ENCODE results near the gene DCBLD1. TPM values are rescaled to one million over a fixed set of nuclear protein-coding genes. Genes with fewer than 3 reads are reported as not detected.
A peak's percentile ranks its signal among the peaks of the same experiment; 100 is the strongest.

The DCBLD1 gene
- total RNA-seq, 1 donor from 2014 or later: 12.0 TPM

GRCh38 chr6:117484052-117484646, 1.7 kb downstream of the DCBLD1 start:
- Histone ChIP-seq H3K4me1 (ENCODE audit: control insufficient read depth in 3 of 3, insufficient read depth in 3 of 3, low read length in 3 of 3) (peaks cover 6 to 20% (median 7%) of the 10 kb centered on the region in 3 donors), H3K36me3 (ENCODE audit: control insufficient read depth in 3 of 3, insufficient read depth in 3 of 3, low read length in 3 of 3) (no peaks in the 10 kb centered on the region), H3K27ac (ENCODE audit: low read depth, low read length) (peak overlapping the region; percentile 70), H3K9me3 (ENCODE audit: control insufficient read depth in 3 of 3, low read length in 3 of 3) (no peaks in the 10 kb centered on the region), H3K4me3 (ENCODE audit: low read length in 3 of 3) (peak overlapping the region; percentile 73 to 83 (median 82)), H3K9ac (ENCODE audit: low read depth in 1 of 3, low read length in 3 of 3) (peak overlapping the region; percentile 86 to 93 (median 90)), H3K27me3 (ENCODE audit: control insufficient read depth in 3 of 3, insufficient read depth in 3 of 3, low read length in 3 of 3) (no peaks in the 10 kb centered on the region)

GRCh38 chr6:117485433-117485832, 3.0 kb downstream of the DCBLD1 start:
- Histone ChIP-seq H3K9me3 (ENCODE audit: control insufficient read depth in 3 of 3, low read length in 3 of 3) (no peaks in the 10 kb centered on the region), H3K27me3 (ENCODE audit: control insufficient read depth in 3 of 3, insufficient read depth in 3 of 3, low read length in 3 of 3) (no peaks in the 10 kb centered on the region), H3K27ac (ENCODE audit: low read depth, low read length) (no peak overlapping the region), H3K4me1 (ENCODE audit: control insufficient read depth in 3 of 3, insufficient read depth in 3 of 3, low read length in 3 of 3) (peaks cover 6 to 20% (median 7%) of the 10 kb centered on the region in 3 donors), H3K36me3 (ENCODE audit: control insufficient read depth in 3 of 3, insufficient read depth in 3 of 3, low read length in 3 of 3) (no peaks in the 10 kb centered on the region), H3K9ac (ENCODE audit: low read depth in 1 of 3, low read length in 3 of 3) (no peak overlapping the region), H3K4me3 (ENCODE audit: low read length in 3 of 3) (no peak overlapping the region)

GRCh38 chr6:117487821-117488220, 5.3 kb downstream of the DCBLD1 start:
- Histone ChIP-seq H3K36me3 (ENCODE audit: control insufficient read depth in 3 of 3, insufficient read depth in 3 of 3, low read length in 3 of 3) (no peaks in the 10 kb centered on the region), H3K27me3 (ENCODE audit: control insufficient read depth in 3 of 3, insufficient read depth in 3 of 3, low read length in 3 of 3) (no peaks in the 10 kb centered on the region), H3K9me3 (ENCODE audit: control insufficient read depth in 3 of 3, low read length in 3 of 3) (no peaks in the 10 kb centered on the region), H3K4me1 (ENCODE audit: control insufficient read depth in 3 of 3, insufficient read depth in 3 of 3, low read length in 3 of 3) (peaks cover 0 to 10% (median 7%) of the 10 kb centered on the region in 3 donors), H3K27ac (ENCODE audit: low read depth, low read length) (no peak overlapping the region), H3K4me3 (ENCODE audit: low read length in 3 of 3) (no peak overlapping the region), H3K9ac (ENCODE audit: low read depth in 1 of 3, low read length in 3 of 3) (no peak overlapping the region)

- H3K36me3 ChIP-seq (ENCODE audit: control insufficient read depth in 3 of 3, insufficient read depth in 3 of 3, low read length in 3 of 3): no peaks in the 10 kb centered on the region
- H3K27ac ChIP-seq (ENCODE audit: low read depth, low read length): no peak overlapping the region
- no peak overlapping the region for H3K4me3 ChIP-seq (ENCODE audit: low read length in 3 of 3)
- H3K27me3 ChIP-seq (ENCODE audit: control insufficient read depth in 3 of 3, insufficient read depth in 3 of 3, low read length in 3 of 3): no peaks in the 10 kb centered on the region
- H3K9ac ChIP-seq (ENCODE audit: low read depth in 1 of 3, low read length in 3 of 3): no peak overlapping the region
- no peaks in the 10 kb centered on the region for H3K9me3 ChIP-seq (ENCODE audit: control insufficient read depth in 3 of 3, low read length in 3 of 3)
- H3K4me1 ChIP-seq (ENCODE audit: control insufficient read depth in 3 of 3, insufficient read depth in 3 of 3, low read length in 3 of 3): peaks cover 0 to 4% (median 3%) of the 10 kb centered on the region in 3 donors
Measured at GRCh38 chr6:117489003-117489402, 6.5 kb downstream of the DCBLD1 start.

GRCh38 chr6:117491916-117492315, 9.4 kb downstream of the DCBLD1 start:
- Histone ChIP-seq H3K9me3 (ENCODE audit: control insufficient read depth in 3 of 3, low read length in 3 of 3) (no peaks in the 10 kb centered on the region), H3K4me1 (ENCODE audit: control insufficient read depth in 3 of 3, insufficient read depth in 3 of 3, low read length in 3 of 3) (no peaks in the 10 kb centered on the region), H3K27me3 (ENCODE audit: control insufficient read depth in 3 of 3, insufficient read depth in 3 of 3, low read length in 3 of 3) (no peaks in the 10 kb centered on the region), H3K36me3 (ENCODE audit: control insufficient read depth in 3 of 3, insufficient read depth in 3 of 3, low read length in 3 of 3) (no peaks in the 10 kb centered on the region), H3K27ac (ENCODE audit: low read depth, low read length) (no peak overlapping the region), H3K9ac (ENCODE audit: low read depth in 1 of 3, low read length in 3 of 3) (no peak overlapping the region), H3K4me3 (ENCODE audit: low read length in 3 of 3) (no peak overlapping the region)

- no peaks in the 10 kb centered on the region for H3K27me3 ChIP-seq (ENCODE audit: control insufficient read depth in 3 of 3, insufficient read depth in 3 of 3, low read length in 3 of 3)
- H3K4me3 ChIP-seq (ENCODE audit: low read length in 3 of 3): no peak overlapping the region
- no peak overlapping the region for H3K27ac ChIP-seq (ENCODE audit: low read depth, low read length)
- no peaks in the 10 kb centered on the region for H3K9me3 ChIP-seq (ENCODE audit: control insufficient read depth in 3 of 3, low read length in 3 of 3)
- H3K9ac ChIP-seq (ENCODE audit: low read depth in 1 of 3, low read length in 3 of 3): no peak overlapping the region
- H3K4me1 ChIP-seq (ENCODE audit: control insufficient read depth in 3 of 3, insufficient read depth in 3 of 3, low read length in 3 of 3): peaks cover 0 to 4% (median 0%) of the 10 kb centered on the region in 3 donors
- no peaks in the 10 kb centered on the region for H3K36me3 ChIP-seq (ENCODE audit: control insufficient read depth in 3 of 3, insufficient read depth in 3 of 3, low read length in 3 of 3)
Measured at GRCh38 chr6:117493470-117493869, 11.0 kb downstream of the DCBLD1 start.

- peak overlapping the region; percentile 42 for H3K27ac ChIP-seq (ENCODE audit: low read depth, low read length)
- no peaks in the 10 kb centered on the region for H3K27me3 ChIP-seq (ENCODE audit: control insufficient read depth in 3 of 3, insufficient read depth in 3 of 3, low read length in 3 of 3)
- H3K9me3 ChIP-seq (ENCODE audit: control insufficient read depth in 3 of 3, low read length in 3 of 3): no peaks in the 10 kb centered on the region
- no peak overlapping the region for H3K9ac ChIP-seq (ENCODE audit: low read depth in 1 of 3, low read length in 3 of 3)
- peaks cover 0 to 4% (median 0%) of the 10 kb centered on the region in 3 donors for H3K4me1 ChIP-seq (ENCODE audit: control insufficient read depth in 3 of 3, insufficient read depth in 3 of 3, low read length in 3 of 3)
- no peaks in the 10 kb centered on the region for H3K36me3 ChIP-seq (ENCODE audit: control insufficient read depth in 3 of 3, insufficient read depth in 3 of 3, low read length in 3 of 3)
- no peak overlapping the region for H3K4me3 ChIP-seq (ENCODE audit: low read length in 3 of 3)
Measured at GRCh38 chr6:117494283-117494682, 11.8 kb downstream of the DCBLD1 start.

GRCh38 chr6:117494694-117495318, 12.3 kb downstream of the DCBLD1 start:
- peaks cover 0 to 4% (median 0%) of the 10 kb centered on the region in 3 donors for H3K4me1 ChIP-seq (ENCODE audit: control insufficient read depth in 3 of 3, insufficient read depth in 3 of 3, low read length in 3 of 3)
- H3K4me3 ChIP-seq (ENCODE audit: low read length in 3 of 3): no peak overlapping the region
- H3K27me3 ChIP-seq (ENCODE audit: control insufficient read depth in 3 of 3, insufficient read depth in 3 of 3, low read length in 3 of 3): no peaks in the 10 kb centered on the region
- H3K9me3 ChIP-seq (ENCODE audit: control insufficient read depth in 3 of 3, low read length in 3 of 3): no peaks in the 10 kb centered on the region
- no peak overlapping the region for H3K9ac ChIP-seq (ENCODE audit: low read depth in 1 of 3, low read length in 3 of 3)
- H3K36me3 ChIP-seq (ENCODE audit: control insufficient read depth in 3 of 3, insufficient read depth in 3 of 3, low read length in 3 of 3): no peaks in the 10 kb centered on the region
- H3K27ac ChIP-seq (ENCODE audit: low read depth, low read length): peak overlapping the region; percentile 42

- no peaks in the 10 kb centered on the region for H3K9me3 ChIP-seq (ENCODE audit: control insufficient read depth in 3 of 3, low read length in 3 of 3)
- H3K4me1 ChIP-seq (ENCODE audit: control insufficient read depth in 3 of 3, insufficient read depth in 3 of 3, low read length in 3 of 3): peaks cover 0 to 4% (median 0%) of the 10 kb centered on the region in 3 donors
- H3K36me3 ChIP-seq (ENCODE audit: control insufficient read depth in 3 of 3, insufficient read depth in 3 of 3, low read length in 3 of 3): no peaks in the 10 kb centered on the region
- H3K27ac ChIP-seq (ENCODE audit: low read depth, low read length): no peak overlapping the region
- no peak overlapping the region for H3K4me3 ChIP-seq (ENCODE audit: low read length in 3 of 3)
- no peaks in the 10 kb centered on the region for H3K27me3 ChIP-seq (ENCODE audit: control insufficient read depth in 3 of 3, insufficient read depth in 3 of 3, low read length in 3 of 3)
- no peak overlapping the region for H3K9ac ChIP-seq (ENCODE audit: low read depth in 1 of 3, low read length in 3 of 3)
Measured at GRCh38 chr6:117495425-117495824, 13.0 kb downstream of the DCBLD1 start.

- Histone ChIP-seq H3K4me1 (ENCODE audit: control insufficient read depth in 3 of 3, insufficient read depth in 3 of 3, low read length in 3 of 3) (peaks cover 0 to 4% (median 0%) of the 10 kb centered on the region in 3 donors), H3K27ac (ENCODE audit: low read depth, low read length) (no peak overlapping the region), H3K4me3 (ENCODE audit: low read length in 3 of 3) (no peak overlapping the region), H3K9me3 (ENCODE audit: control insufficient read depth in 3 of 3, low read length in 3 of 3) (no peaks in the 10 kb centered on the region), H3K27me3 (ENCODE audit: control insufficient read depth in 3 of 3, insufficient read depth in 3 of 3, low read length in 3 of 3) (no peaks in the 10 kb centered on the region), H3K9ac (ENCODE audit: low read depth in 1 of 3, low read length in 3 of 3) (no peak overlapping the region), H3K36me3 (ENCODE audit: control insufficient read depth in 3 of 3, insufficient read depth in 3 of 3, low read length in 3 of 3) (no peaks in the 10 kb centered on the region)
Measured at GRCh38 chr6:117495869-117496268, 13.4 kb downstream of the DCBLD1 start.
